ENCODE measurements around the gene CYFIP1. TPM values are rescaled to one million over a fixed set of nuclear protein-coding genes. Genes with fewer than 3 reads are reported as not detected.

Gene CYFIP1
- polyA plus RNA-seq, 1 donor from 2014 or later = 9.3 TPM

- Histone ChIP-seq H3K79me2 (replicated peaks; ENCODE audit: insufficient read depth, low read length) (no peaks in the 10 kb centered on the region), H3K9me2 (ENCODE audit: insufficient read depth, low read length) (no peaks in the 10 kb centered on the region), H3K36me3 (ENCODE audit: insufficient read depth, low read length) (peaks cover 7% of the 10 kb centered on the region), H3K4me2 (ENCODE audit: low read length) (no peak overlapping the region), H3K27me3 (ENCODE audit: insufficient read depth, low read depth, low read length) (no peaks in the 10 kb centered on the region), H2AFZ (ENCODE audit: low read depth, low read length) (no peak overlapping the region), H4K20me1 (ENCODE audit: insufficient read depth) (no peaks in the 10 kb centered on the region), H3K9me3 (ENCODE audit: low read length) (no peaks in the 10 kb centered on the region), H3K4me3 (ENCODE audit: low read length) (no peak overlapping the region), H3K27ac (ENCODE audit: low read length) (no peak overlapping the region), H3K9ac (ENCODE audit: low read length) (no peak overlapping the region), H3F3A (ENCODE audit: insufficient read depth, low read length, poor library complexity, severe bottlenecking) (no peaks in the 10 kb centered on the region)
- no peak for TF ChIP-seq RAD21 (conservative IDR thresholded peaks at IDR 0.05)
Measured at GRCh38 chr15:23002920-23003319, 22.8 kb upstream of the CYFIP1 start.

- Histone ChIP-seq H3K4me3 (ENCODE audit: low read length) (no peak overlapping the region), H3K9ac (ENCODE audit: low read length) (no peak overlapping the region), H3K9me2 (ENCODE audit: insufficient read depth, low read length) (no peaks in the 10 kb centered on the region), H3K4me2 (ENCODE audit: low read length) (no peak overlapping the region), H4K20me1 (ENCODE audit: insufficient read depth) (no peaks in the 10 kb centered on the region), H3K36me3 (ENCODE audit: insufficient read depth, low read length) (no peaks in the 10 kb centered on the region), H2AFZ (ENCODE audit: low read depth, low read length) (no peak overlapping the region), H3K9me3 (ENCODE audit: low read length) (no peaks in the 10 kb centered on the region), H3K27me3 (ENCODE audit: insufficient read depth, low read depth, low read length) (no peaks in the 10 kb centered on the region), H3F3A (ENCODE audit: insufficient read depth, low read length, poor library complexity, severe bottlenecking) (no peaks in the 10 kb centered on the region), H3K79me2 (replicated peaks; ENCODE audit: insufficient read depth, low read length) (no peaks in the 10 kb centered on the region), H3K27ac (ENCODE audit: low read length) (no peak overlapping the region)
- no peak for TF ChIP-seq RAD21 (conservative IDR thresholded peaks at IDR 0.05)
- no peak for TF ChIP-seq REST (IDR thresholded peaks at IDR 0.05; ENCODE audit: borderline replicate concordance)
- TF ChIP-seq MXI1 (conservative IDR thresholded peaks at IDR 0.05; ENCODE audit: poor library complexity, severe bottlenecking) = no peak
- TF ChIP-seq TAF1 (IDR thresholded peaks at IDR 0.05; ENCODE audit: low read depth) = no peak
- no peak for TF ChIP-seq SMC3 (conservative IDR thresholded peaks at IDR 0.05; ENCODE audit: poor library complexity)
- no peak for TF ChIP-seq POLR2AphosphoS5 (IDR thresholded peaks at IDR 0.05)
- TF ChIP-seq EZH2 (IDR thresholded peaks at IDR 0.05; ENCODE audit: borderline replicate concordance, insufficient read depth, low read length, poor library complexity, severe bottlenecking) = no peak
Measured at GRCh38 chr15:22995795-22996194, 15.6 kb upstream of the CYFIP1 start.

- no peaks in the 10 kb centered on the region for H3K36me3 ChIP-seq (ENCODE audit: insufficient read depth, low read length)
- no peak overlapping the region for H3K9ac ChIP-seq (ENCODE audit: low read length)
- H3K4me3 ChIP-seq (ENCODE audit: low read length) = no peak overlapping the region
- no peaks in the 10 kb centered on the region for H3K9me3 ChIP-seq (ENCODE audit: low read length)
- no peak overlapping the region for H3K27ac ChIP-seq (ENCODE audit: low read length)
- no peak overlapping the region for H3K4me2 ChIP-seq (ENCODE audit: low read length)
- no peak for TF ChIP-seq EP300 (conservative IDR thresholded peaks at IDR 0.05; ENCODE audit: poor library complexity, severe bottlenecking)
- TF ChIP-seq CTCF (IDR thresholded peaks at IDR 0.05; ENCODE audit: poor library complexity, severe bottlenecking) = no peak
- TF ChIP-seq SMC3 (conservative IDR thresholded peaks at IDR 0.05; ENCODE audit: poor library complexity) = no peak
- H3K9me2 ChIP-seq (ENCODE audit: insufficient read depth, low read length) = no peaks in the 10 kb centered on the region
- no peaks in the 10 kb centered on the region for H3F3A ChIP-seq (ENCODE audit: insufficient read depth, low read length, poor library complexity, severe bottlenecking)
- H3K79me2 ChIP-seq (replicated peaks; ENCODE audit: insufficient read depth, low read length) = no peaks in the 10 kb centered on the region
- no peaks in the 10 kb centered on the region for H3K27me3 ChIP-seq (ENCODE audit: insufficient read depth, low read depth, low read length)
- H4K20me1 ChIP-seq (ENCODE audit: insufficient read depth) = no peaks in the 10 kb centered on the region
- no peak overlapping the region for H2AFZ ChIP-seq (ENCODE audit: low read depth, low read length)
Measured at GRCh38 chr15:22992024-22992326, 11.8 kb upstream of the CYFIP1 start.

Measured in neural cell (in vitro differentiated cells).